SU-DHL-6 (cell line): ENCODE data around the gene MELK.

Source experiments
- CTCF ChIP-seq: fragments of 200-600 bp; sonication (generic); IDR thresholded peaks from one replicate; pipeline ENCODE4 v1.5.1; 2017; ENCODE audit warnings: antibody characterized with exemption, mild to moderate bottlenecking, low read length, moderate library complexity; ENCODE audit not compliant: insufficient read depth, poor library complexity, severe bottlenecking
- EZH2phosphoT487 ChIP-seq: fragments of 200-600 bp; sonication (generic), shearing (Covaris generic); conservative IDR thresholded peaks from 2 replicates; pipeline ENCODE4 v1.6.1; 2018; ENCODE audit warnings: mild to moderate bottlenecking, antibody characterized with exemption, low read length, moderate library complexity, mixed read lengths

- TF ChIP-seq CTCF (no peak), EZH2phosphoT487 (no peak)
Measured at GRCh38 chr9:36623280-36623679, 50.6 kb downstream of the MELK start.
